B cell (primary cell): Measurements from ENCODE around the gene NOTCH3.

Experiments
- CTCF ChIP-seq: fragments of 200-600 bp; IDR thresholded peaks from one replicate; pipeline ENCODE4 v1.8.0; 2022; ENCODE audit warnings: antibody characterized with exemption, mild to moderate bottlenecking
- EZH2 ChIP-seq: IDR thresholded peaks from 2 replicates; pipeline ENCODE4 v1.6.1; 2012; ENCODE audit warnings: borderline replicate concordance, low read depth, mild to moderate bottlenecking, moderate library complexity, low read length; ENCODE audit not compliant: insufficient read depth, poor library complexity, severe bottlenecking

- TF ChIP-seq EZH2 = no peak
- TF ChIP-seq CTCF = no peak
These were observed 70.8 kb downstream of the NOTCH3 start for GRCh38 chr19:15129856-15130585.
